SK-N-SH (cell line): ENCODE measurements around the gene APRT. TPM values are rescaled to one million over a fixed set of nuclear protein-coding genes. Genes with fewer than 3 reads are reported as not detected.

Source experiments
- CTCF ChIA-PET: fragments of 300-600, 350-600 bp; formaldehyde crosslinking; extraction: SDS; loops from one replicate; lab custom pipeline; 2021; lab: Yijun Ruan, JAX
- POLR2A ChIA-PET: fragments of 350-600 bp; sonication (Branson Sonifier 250); formaldehyde crosslinking; extraction: SDS; loops from one replicate; lab custom pipeline; 2020; ENCODE audit warnings: antibody characterized with exemption, inconsistent platforms; lab: Yijun Ruan, JAX
- DNase-seq: peaks from one replicate; pipeline ENCODE4 v3.0.0; 2012
- H2AFZ ChIP-seq: fragments of 200-600 bp; sonication (generic); 2 replicates; pipeline ENCODE4 v1.8.1; 2016; ENCODE audit warnings: antibody characterized with exemption, mild to moderate bottlenecking, low read depth
- H3F3A ChIP-seq: fragments of 200-600 bp; sonication (generic); replicated peaks from 2 replicates; pipeline ENCODE3; 2016; ENCODE audit warnings: antibody characterized with exemption, mild to moderate bottlenecking; ENCODE audit not compliant: insufficient read depth
- H3K27ac ChIP-seq, 2 experiments: fragments of 200-500 bp in 1 of 2; fragments of 200-600 bp in 1 of 2; sonication (Bioruptor generic) in 1 of 2; sonication (generic), shearing (Covaris generic) in 1 of 2; 2 replicates each; pipeline versions ENCODE4 v1.5.1 to v1.6.1; 2014 to 2016; ENCODE audit warnings: low read depth in 2 of 2, inconsistent platforms in 1 of 2, low read length in 1 of 2, mild to moderate bottlenecking in 1 of 2, mixed read lengths in 1 of 2
- H3K27me3 ChIP-seq: fragments of 200-600 bp; sonication (generic), shearing (Covaris generic); 2 replicates; pipeline ENCODE4 v1.6.1; 2016; ENCODE audit warnings: mixed run types; ENCODE audit not compliant: insufficient read depth
- H3K36me3 ChIP-seq, 2 experiments: fragments of 200-500 bp in 1 of 2; fragments of 200-600 bp in 1 of 2; sonication (Bioruptor generic) in 1 of 2; sonication (generic) in 1 of 2; replicated peaks in 1 of 2; 2 replicates each; pipeline versions ENCODE3 to v1.5.1; 2014 to 2016; ENCODE audit warnings: low read length in 1 of 2, mild to moderate bottlenecking in 1 of 2; ENCODE audit not compliant: insufficient read depth in 2 of 2, control insufficient read depth in 1 of 2
- H3K4me1 ChIP-seq, 2 experiments: fragments of 200-500 bp in 1 of 2; fragments of 200-600 bp in 1 of 2; sonication (Bioruptor generic) in 1 of 2; sonication (generic), shearing (Covaris generic) in 1 of 2; 2 replicates each; pipeline versions ENCODE4 v1.5.1 to v1.6.1; 2014 to 2016; ENCODE audit warnings: low read depth in 1 of 2, low read length in 1 of 2, mixed run types in 1 of 2; ENCODE audit not compliant: insufficient read depth in 2 of 2, control insufficient read depth in 1 of 2
- H3K4me2 ChIP-seq: fragments of 200-600 bp; sonication (generic), shearing (Covaris generic); 2 replicates; pipeline ENCODE4 v1.6.1; 2017; ENCODE audit warnings: mixed run types
- H3K4me3 ChIP-seq, 2 experiments: fragments of 200-500 bp in 1 of 2; fragments of 200-600 bp in 1 of 2; sonication (Bioruptor generic) in 1 of 2; sonication (generic), shearing (Covaris generic) in 1 of 2; 2 replicates each; pipeline versions ENCODE4 v1.5.1 to v1.8.1; 2014 to 2016; ENCODE audit warnings: low read depth in 2 of 2, inconsistent platforms in 1 of 2, low read length in 1 of 2, mild to moderate bottlenecking in 1 of 2, mixed read lengths in 1 of 2, moderate library complexity in 1 of 2
- H3K79me2 ChIP-seq: fragments of 200-600 bp; sonication (generic); 2 replicates; pipeline ENCODE4 v1.8.1; 2017; ENCODE audit warnings: mild to moderate bottlenecking; ENCODE audit not compliant: insufficient read depth
- H3K9ac ChIP-seq: fragments of 200-600 bp; sonication (generic); 2 replicates; pipeline ENCODE4 v1.6.1; 2017; ENCODE audit warnings: mixed run types
- H3K9me2 ChIP-seq: fragments of 200-600 bp; sonication (generic); 2 replicates; pipeline ENCODE4 v1.6.1; 2017; ENCODE audit warnings: mixed run types
- H3K9me3 ChIP-seq: fragments of 200-600 bp; sonication (generic); 2 replicates; pipeline ENCODE4 v1.6.1; 2017; ENCODE audit warnings: mixed run types, mild to moderate bottlenecking, moderate library complexity
- H4K20me1 ChIP-seq: fragments of 200-600 bp; sonication (generic); 2 replicates; pipeline ENCODE4 v1.6.1; 2017; ENCODE audit warnings: mild to moderate bottlenecking, mixed run types; ENCODE audit not compliant: insufficient read depth
- ELF1 ChIP-seq: IDR thresholded peaks from 2 replicates; pipeline ENCODE4 v1.4.0; 2012
- EZH2phosphoT487 ChIP-seq: fragments of 200-600 bp; sonication (generic); IDR thresholded peaks from 2 replicates; pipeline ENCODE4 v1.6.1; 2017; ENCODE audit warnings: low read depth, mixed run types, mild to moderate bottlenecking, antibody characterized with exemption, moderate library complexity, borderline replicate concordance
- FOSL2 ChIP-seq: IDR thresholded peaks from 2 replicates; pipeline ENCODE4 v1.4.0; 2012; ENCODE audit warnings: low read depth, mild to moderate bottlenecking, moderate library complexity, borderline replicate concordance
- FOXM1 ChIP-seq: IDR thresholded peaks from 2 replicates; pipeline ENCODE4 v1.4.0; 2012; ENCODE audit warnings: low read depth, mild to moderate bottlenecking
- GABPA ChIP-seq: IDR thresholded peaks from 2 replicates; pipeline ENCODE4 v1.4.0; 2012; ENCODE audit warnings: low read depth, mild to moderate bottlenecking
- GATA2 ChIP-seq: sonication (generic); formaldehyde crosslinking; IDR thresholded peaks from 2 replicates; pipeline ENCODE4 v1.5.0; 2020; ENCODE audit warnings: mild to moderate bottlenecking, missing genetic modification reagents
- JUND ChIP-seq: IDR thresholded peaks from 2 replicates; pipeline ENCODE4 v1.4.0; 2012
- MEF2A ChIP-seq: IDR thresholded peaks from 2 replicates; pipeline ENCODE4 v1.4.0; 2012; ENCODE audit warnings: low read depth, borderline replicate concordance
- MXI1 ChIP-seq: IDR thresholded peaks from 2 replicates; pipeline ENCODE4 v1.6.1; 2012; ENCODE audit warnings: mild to moderate bottlenecking, low read depth, low read length, improper control_type of control experiment
- NFIC ChIP-seq: IDR thresholded peaks from 2 replicates; pipeline ENCODE4 v1.4.0; 2012; ENCODE audit warnings: borderline replicate concordance
- NRF1 ChIP-seq: IDR thresholded peaks from 2 replicates; pipeline ENCODE4 v1.6.1; 2012; ENCODE audit warnings: low read depth, mild to moderate bottlenecking, low read length
- RAD21 ChIP-seq: IDR thresholded peaks from 2 replicates; pipeline ENCODE4 v1.6.1; 2012; ENCODE audit warnings: mild to moderate bottlenecking, low read length
- RFX5 ChIP-seq: IDR thresholded peaks from 2 replicates; pipeline ENCODE4 v1.6.1; 2012; ENCODE audit warnings: mild to moderate bottlenecking, improper control_type of control experiment, low read length
- RXRA ChIP-seq: IDR thresholded peaks from 2 replicates; pipeline ENCODE4 v1.4.0; 2012; ENCODE audit warnings: low read depth, mild to moderate bottlenecking, borderline replicate concordance
- SIN3A ChIP-seq: IDR thresholded peaks from 2 replicates; pipeline ENCODE4 v1.6.1; 2012; ENCODE audit warnings: low read depth, mild to moderate bottlenecking, low read length, moderate library complexity, borderline replicate concordance
- SMC3 ChIP-seq: IDR thresholded peaks from 2 replicates; pipeline ENCODE4 v1.6.1; 2012; ENCODE audit warnings: low read depth, low read length, improper control_type of control experiment
- TAF1 ChIP-seq: IDR thresholded peaks from 2 replicates; pipeline ENCODE4 v1.6.1; 2012; ENCODE audit warnings: low read depth, mild to moderate bottlenecking, low read length, moderate library complexity, borderline replicate concordance
- TCF12 ChIP-seq: IDR thresholded peaks from 2 replicates; pipeline ENCODE4 v1.4.0; 2012
- TEAD4 ChIP-seq: IDR thresholded peaks from 2 replicates; pipeline ENCODE4 v1.4.0; 2012; ENCODE audit warnings: mild to moderate bottlenecking, borderline replicate concordance; ENCODE audit not compliant: insufficient read depth
- YY1 ChIP-seq: IDR thresholded peaks from 2 replicates; pipeline ENCODE4 v1.4.0; 2012; ENCODE audit warnings: low read depth, mild to moderate bottlenecking
- WGBS: methylation state at CpG from one replicate; pipeline ENCODE4 v1.1.6; 2017; ENCODE audit warnings: low lambda C conversion rate; 5-methylcytosine and 5-hydroxymethylcytosine counted together
- polyA plus RNA-seq, 3 experiments: library from polyadenylated mRNA; depleted of rRNA; stranded (reverse); fragments of >200 nt; gene quantifications; 2 replicates each; pipeline ENCODE4 v1.2.3, GENCODE V29; 2012
- TF ChIP-seq, protein P1 (sequence below): fragments of 200-600 bp; sonication (generic); IDR thresholded peaks from 2 replicates; pipeline ENCODE4 v1.6.1; 2017; ENCODE audit warnings: antibody characterized with exemption, mild to moderate bottlenecking, moderate library complexity
- TF ChIP-seq, protein P2 (sequence below): fragments of 150-350 bp; IDR thresholded peaks from 2 replicates; pipeline ENCODE4 v1.6.1; 2016; ENCODE audit warnings: mild to moderate bottlenecking, low read depth, low read length
- TF ChIP-seq, protein P3 (sequence below): IDR thresholded peaks from 2 replicates; pipeline ENCODE4 v1.4.0; 2012; ENCODE audit warnings: low read depth
- TF ChIP-seq, protein P4 (sequence below): fragments of 150-350 bp; IDR thresholded peaks from 2 replicates; pipeline ENCODE4 v1.6.1; 2017; ENCODE audit warnings: antibody characterized with exemption, low read length, low read depth, borderline replicate concordance
- TF ChIP-seq, protein P5 (sequence below): IDR thresholded peaks from 2 replicates; pipeline ENCODE4 v1.6.1; 2012; ENCODE audit warnings: mild to moderate bottlenecking, low read depth, low read length, moderate library complexity

APRT gene
- polyA plus RNA-seq, 1 of the 3 experiments (the other 2 are of a cell fraction) = 192 TPM

DNA sequence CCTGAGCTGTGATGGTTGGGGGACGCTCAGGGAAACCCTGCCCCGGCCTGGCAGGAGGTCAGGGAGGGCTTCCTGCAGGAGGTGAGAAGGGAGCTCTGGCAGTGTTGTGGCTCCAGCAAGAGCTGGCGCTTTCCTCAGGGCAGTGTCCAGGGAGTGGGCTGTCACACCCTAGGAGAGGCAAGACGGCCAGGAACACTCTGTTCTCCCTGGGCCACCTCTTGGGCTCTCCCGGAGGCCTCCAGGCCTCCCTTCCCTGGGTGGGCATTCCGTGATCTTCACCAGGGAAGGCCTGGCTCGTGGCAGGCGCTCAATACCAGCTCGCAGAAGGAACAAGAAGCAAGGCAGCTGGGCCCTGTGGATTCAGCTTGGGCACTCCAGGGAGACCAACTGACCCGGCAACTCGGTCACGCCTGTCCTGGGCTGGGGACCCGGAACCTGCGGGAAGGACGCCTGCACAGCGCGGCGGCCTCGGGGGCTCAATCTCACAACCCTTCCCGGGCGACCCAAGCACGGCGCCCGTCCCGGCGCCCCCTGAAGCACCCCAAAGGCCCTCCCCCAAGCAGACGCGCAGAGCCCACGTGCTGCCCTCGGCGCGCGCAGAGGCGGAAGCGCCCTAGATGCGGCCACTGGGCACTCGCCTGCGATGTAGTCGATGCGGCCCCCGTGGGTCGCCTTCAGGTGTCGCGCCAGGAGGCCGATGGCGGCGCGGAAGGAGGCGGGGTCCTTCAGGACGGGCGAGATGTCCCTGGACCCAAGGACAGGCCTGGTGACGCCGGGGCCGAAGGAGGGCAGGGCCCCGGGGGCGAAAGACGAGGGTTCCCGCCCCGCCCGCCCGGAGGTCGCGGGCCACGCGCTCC is 588 bp downstream of the APRT start:
- Histone ChIP-seq H4K20me1 (peaks cover 25% of the 10 kb centered on the region), H3K9me2 (no peaks in the 10 kb centered on the region), H3K36me3 (peaks cover 0 to 31% of the 10 kb centered on the region in 2 experiments), H3K27me3 (no peaks in the 10 kb centered on the region), H3K4me3 (peak overlapping the region; percentile 73 to 74), H3K27ac (peak overlapping the region; percentile 79 to 82), H3K4me1 (peaks cover 10 to 29% of the 10 kb centered on the region in 2 experiments; a peak in 2 of 4 replicates), H2AFZ (no peak overlapping the region; the same call in 1 of the 2 replicates), H3K9me3 (no peaks in the 10 kb centered on the region), H3K79me2 (peaks cover 14% of the 10 kb centered on the region), H3K4me2 (peak overlapping the region; percentile 98), H3K9ac (peak overlapping the region; percentile 78), H3F3A (peaks cover 25% of the 10 kb centered on the region)
- ChIA-PET POLR2A (interaction anchor here (1.0 kb wide), 1 partner anchor 10 kb away, joined by 3 read pairs; no protein-coding TSS in a partner anchor), CTCF (interaction anchor here (0.6 to 9.1 kb wide), 12 partner anchors 11 to 406 kb away, joined by 3 to 82 read pairs (median 4); partner anchors contain the start of genes CDH15, GALNS, TRAPPC2L and ZNF778)
- peak; percentile 88 for DNase-seq
- WGBS = 4% methylated on average over 25 of the region's 65 CpGs
- TF ChIP-seq TEAD4 = no peak
- TF ChIP-seq FOSL2 = no peak; the same call in 1 of the 2 replicates
- TF ChIP-seq ELF1 = peak; percentile 97
- TF ChIP-seq NRF1 = peak; percentile 68
- no peak for TF ChIP-seq NFIC
- no peak for TF ChIP-seq RAD21
- TF ChIP-seq EZH2phosphoT487 = no peak
- no peak for TF ChIP-seq GABPA
- TF ChIP-seq, protein P1, sequence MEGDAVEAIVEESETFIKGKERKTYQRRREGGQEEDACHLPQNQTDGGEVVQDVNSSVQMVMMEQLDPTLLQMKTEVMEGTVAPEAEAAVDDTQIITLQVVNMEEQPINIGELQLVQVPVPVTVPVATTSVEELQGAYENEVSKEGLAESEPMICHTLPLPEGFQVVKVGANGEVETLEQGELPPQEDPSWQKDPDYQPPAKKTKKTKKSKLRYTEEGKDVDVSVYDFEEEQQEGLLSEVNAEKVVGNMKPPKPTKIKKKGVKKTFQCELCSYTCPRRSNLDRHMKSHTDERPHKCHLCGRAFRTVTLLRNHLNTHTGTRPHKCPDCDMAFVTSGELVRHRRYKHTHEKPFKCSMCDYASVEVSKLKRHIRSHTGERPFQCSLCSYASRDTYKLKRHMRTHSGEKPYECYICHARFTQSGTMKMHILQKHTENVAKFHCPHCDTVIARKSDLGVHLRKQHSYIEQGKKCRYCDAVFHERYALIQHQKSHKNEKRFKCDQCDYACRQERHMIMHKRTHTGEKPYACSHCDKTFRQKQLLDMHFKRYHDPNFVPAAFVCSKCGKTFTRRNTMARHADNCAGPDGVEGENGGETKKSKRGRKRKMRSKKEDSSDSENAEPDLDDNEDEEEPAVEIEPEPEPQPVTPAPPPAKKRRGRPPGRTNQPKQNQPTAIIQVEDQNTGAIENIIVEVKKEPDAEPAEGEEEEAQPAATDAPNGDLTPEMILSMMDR = no peak
- TF ChIP-seq YY1 = peak; percentile 11; the same call in 1 of the 2 replicates
- TF ChIP-seq MXI1 = peak; percentile 89
- no peak for TF ChIP-seq SIN3A
- peak; percentile 52 for TF ChIP-seq TAF1
- TF ChIP-seq, protein P2, sequence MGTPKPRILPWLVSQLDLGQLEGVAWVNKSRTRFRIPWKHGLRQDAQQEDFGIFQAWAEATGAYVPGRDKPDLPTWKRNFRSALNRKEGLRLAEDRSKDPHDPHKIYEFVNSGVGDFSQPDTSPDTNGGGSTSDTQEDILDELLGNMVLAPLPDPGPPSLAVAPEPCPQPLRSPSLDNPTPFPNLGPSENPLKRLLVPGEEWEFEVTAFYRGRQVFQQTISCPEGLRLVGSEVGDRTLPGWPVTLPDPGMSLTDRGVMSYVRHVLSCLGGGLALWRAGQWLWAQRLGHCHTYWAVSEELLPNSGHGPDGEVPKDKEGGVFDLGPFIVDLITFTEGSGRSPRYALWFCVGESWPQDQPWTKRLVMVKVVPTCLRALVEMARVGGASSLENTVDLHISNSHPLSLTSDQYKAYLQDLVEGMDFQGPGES = no peak
- no peak for TF ChIP-seq SMC3
- TF ChIP-seq GATA2 = no peak
- no peak for TF ChIP-seq RXRA
- TF ChIP-seq, protein P3, sequence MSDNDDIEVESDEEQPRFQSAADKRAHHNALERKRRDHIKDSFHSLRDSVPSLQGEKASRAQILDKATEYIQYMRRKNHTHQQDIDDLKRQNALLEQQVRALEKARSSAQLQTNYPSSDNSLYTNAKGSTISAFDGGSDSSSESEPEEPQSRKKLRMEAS = peak; percentile 94
- TF ChIP-seq, protein P4, sequence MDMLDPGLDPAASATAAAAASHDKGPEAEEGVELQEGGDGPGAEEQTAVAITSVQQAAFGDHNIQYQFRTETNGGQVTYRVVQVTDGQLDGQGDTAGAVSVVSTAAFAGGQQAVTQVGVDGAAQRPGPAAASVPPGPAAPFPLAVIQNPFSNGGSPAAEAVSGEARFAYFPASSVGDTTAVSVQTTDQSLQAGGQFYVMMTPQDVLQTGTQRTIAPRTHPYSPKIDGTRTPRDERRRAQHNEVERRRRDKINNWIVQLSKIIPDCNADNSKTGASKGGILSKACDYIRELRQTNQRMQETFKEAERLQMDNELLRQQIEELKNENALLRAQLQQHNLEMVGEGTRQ = peak; percentile 81
- TF ChIP-seq, protein P5, sequence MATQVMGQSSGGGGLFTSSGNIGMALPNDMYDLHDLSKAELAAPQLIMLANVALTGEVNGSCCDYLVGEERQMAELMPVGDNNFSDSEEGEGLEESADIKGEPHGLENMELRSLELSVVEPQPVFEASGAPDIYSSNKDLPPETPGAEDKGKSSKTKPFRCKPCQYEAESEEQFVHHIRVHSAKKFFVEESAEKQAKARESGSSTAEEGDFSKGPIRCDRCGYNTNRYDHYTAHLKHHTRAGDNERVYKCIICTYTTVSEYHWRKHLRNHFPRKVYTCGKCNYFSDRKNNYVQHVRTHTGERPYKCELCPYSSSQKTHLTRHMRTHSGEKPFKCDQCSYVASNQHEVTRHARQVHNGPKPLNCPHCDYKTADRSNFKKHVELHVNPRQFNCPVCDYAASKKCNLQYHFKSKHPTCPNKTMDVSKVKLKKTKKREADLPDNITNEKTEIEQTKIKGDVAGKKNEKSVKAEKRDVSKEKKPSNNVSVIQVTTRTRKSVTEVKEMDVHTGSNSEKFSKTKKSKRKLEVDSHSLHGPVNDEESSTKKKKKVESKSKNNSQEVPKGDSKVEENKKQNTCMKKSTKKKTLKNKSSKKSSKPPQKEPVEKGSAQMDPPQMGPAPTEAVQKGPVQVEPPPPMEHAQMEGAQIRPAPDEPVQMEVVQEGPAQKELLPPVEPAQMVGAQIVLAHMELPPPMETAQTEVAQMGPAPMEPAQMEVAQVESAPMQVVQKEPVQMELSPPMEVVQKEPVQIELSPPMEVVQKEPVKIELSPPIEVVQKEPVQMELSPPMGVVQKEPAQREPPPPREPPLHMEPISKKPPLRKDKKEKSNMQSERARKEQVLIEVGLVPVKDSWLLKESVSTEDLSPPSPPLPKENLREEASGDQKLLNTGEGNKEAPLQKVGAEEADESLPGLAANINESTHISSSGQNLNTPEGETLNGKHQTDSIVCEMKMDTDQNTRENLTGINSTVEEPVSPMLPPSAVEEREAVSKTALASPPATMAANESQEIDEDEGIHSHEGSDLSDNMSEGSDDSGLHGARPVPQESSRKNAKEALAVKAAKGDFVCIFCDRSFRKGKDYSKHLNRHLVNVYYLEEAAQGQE = no peak
- TF ChIP-seq FOXM1 = no peak
- no peak for TF ChIP-seq RFX5
- no peak for TF ChIP-seq TCF12
- TF ChIP-seq MEF2A = no peak
- no peak for TF ChIP-seq JUND
